K562 (cell line): ENCODE data around the gene NFATC4. TPM values are rescaled to one million over a fixed set of nuclear protein-coding genes. Genes with fewer than 3 reads are reported as not detected.

Source experiments
- ATAC-seq: fragments of 200-7000 bp; cut with Tn5 transposase; 3 replicates; pipeline ENCODE4 v1.9.1; 2020; ENCODE audit warnings: moderate library complexity
- BruUV-seq: library from RNA; stranded (reverse); fragments of 400-500 nt; replicated peaks from 2 replicates; lab custom pipeline; 2021; lab: Mats Ljungman, UMichigan
- CTCF ChIA-PET: fragments of 300-600 bp; formaldehyde crosslinking; extraction: SDS; loops from one replicate; lab custom pipeline; 2021; ENCODE audit warnings: low intra/inter-chr PET ratio; lab: Yijun Ruan, JAX
- POLR2A ChIA-PET: fragments of 300-600, 350-650 bp; sonication (Branson Sonifier 250); formaldehyde crosslinking; extraction: SDS; loops from one replicate; lab custom pipeline; 2021; ENCODE audit warnings: antibody characterized with exemption, inconsistent platforms; lab: Yijun Ruan, JAX
- DNase-seq, 4 experiments: peaks; one replicate each; pipeline versions ENCODE4 v3.0.0 to v3.0.0-alpha.2; 2011 to 2018; ENCODE audit warnings: low spot score in 3 of 4, mixed read lengths in 3 of 4; ENCODE audit errors: extremely low read depth in 1 of 4
- FAIRE-seq: peaks from 2 replicates; lab custom pipeline; 2011; peaks lifted over from hg19 to GRCh38; lab: Jason Lieb, UNC
- H2AFZ ChIP-seq: 2 replicates; pipeline ENCODE4 v1.6.0; 2011; ENCODE audit warnings: low read depth, low read length, control low read depth, inconsistent platforms
- H3K27ac ChIP-seq: fragments of 200-600 bp; 3 replicates; pipeline ENCODE4 v1.8.0; 2011; ENCODE audit warnings: low read depth, mild to moderate bottlenecking, control low read depth, inconsistent platforms, low read length, moderate library complexity, mixed read lengths; ENCODE audit errors: extremely low read depth
- H3K27me3 ChIP-seq, 2 experiments: fragments of 300-600 bp in 1 of 2; 2 replicates in 1 of 2; 3 replicates in 1 of 2; pipeline versions ENCODE4 v1.6.0 to v1.8.0; 2011; ENCODE audit warnings: inconsistent platforms in 2 of 2, low read length in 2 of 2, mild to moderate bottlenecking in 1 of 2, mixed read lengths in 1 of 2, moderate library complexity in 1 of 2; ENCODE audit not compliant: control insufficient read depth in 2 of 2, insufficient read depth in 2 of 2
- H3K36me3 ChIP-seq: fragments of 300-600 bp; 3 replicates; pipeline ENCODE4 v1.8.0; 2011; ENCODE audit warnings: mild to moderate bottlenecking, low read length, inconsistent platforms; ENCODE audit not compliant: control insufficient read depth, insufficient read depth
- H3K4me1 ChIP-seq, 2 experiments: fragments of 200-600 bp in 1 of 2; replicated peaks in 1 of 2; 2 replicates in 1 of 2; 3 replicates in 1 of 2; pipeline versions ENCODE4 v1.5.1 to v1.8.0; 2011; ENCODE audit warnings: inconsistent platforms in 2 of 2, low read length in 2 of 2, mild to moderate bottlenecking in 1 of 2, mixed read lengths in 1 of 2, moderate library complexity in 1 of 2; ENCODE audit not compliant: control insufficient read depth in 2 of 2, insufficient read depth in 2 of 2
- H3K4me2 ChIP-seq: 2 replicates; pipeline ENCODE4 v1.6.1; 2011; ENCODE audit warnings: low read length, control low read depth, inconsistent platforms, mixed read lengths; ENCODE audit not compliant: insufficient read depth
- H3K4me3 ChIP-seq: fragments of 200-600 bp; sonication (generic), shearing (Covaris generic); 2 replicates; pipeline ENCODE4 v1.5.1; 2016; ENCODE audit warnings: control low read depth, inconsistent platforms
- H3K79me2 ChIP-seq: fragments of 200-600 bp; 3 replicates; pipeline ENCODE4 v1.8.0; 2011; ENCODE audit warnings: low read length, inconsistent platforms; ENCODE audit not compliant: control insufficient read depth, insufficient read depth
- H3K9ac ChIP-seq, 2 experiments: 2 replicates each; pipeline versions ENCODE4 v1.6.0 to v1.6.1; 2011; ENCODE audit warnings: low read depth in 2 of 2, low read length in 2 of 2, control low read depth in 1 of 2, inconsistent platforms in 1 of 2, mild to moderate bottlenecking in 1 of 2, mixed read lengths in 1 of 2; ENCODE audit not compliant: insufficient read depth in 1 of 2
- H3K9me1 ChIP-seq: one replicate; pipeline ENCODE4 v1.6.0; 2011; ENCODE audit warnings: inconsistent platforms, mild to moderate bottlenecking, low read length, moderate library complexity; ENCODE audit not compliant: control insufficient read depth, insufficient read depth
- H3K9me3 ChIP-seq: replicated peaks from 2 replicates; pipeline ENCODE4 v1.5.1; 2011; ENCODE audit warnings: low read depth, low read length, inconsistent platforms; ENCODE audit not compliant: control insufficient read depth, insufficient read depth
- H4K20me1 ChIP-seq: replicated peaks from 2 replicates; pipeline ENCODE4 v1.6.1; 2011; ENCODE audit warnings: low read length, inconsistent platforms, mixed read lengths; ENCODE audit not compliant: control insufficient read depth, insufficient read depth
- C11orf30 ChIP-seq: fragments of 450-650 bp; IDR thresholded peaks from 2 replicates; pipeline ENCODE4 v1.6.1; 2016; ENCODE audit warnings: low read depth, mild to moderate bottlenecking
- SMC3 ChIP-seq: conservative IDR thresholded peaks from 2 replicates; pipeline ENCODE4 v1.6.1; 2011; ENCODE audit warnings: low read depth, low read length, improper control_type of control experiment; ENCODE audit not compliant: insufficient read depth
- WGBS: fragments of 100-300 bp; shearing (Covaris generic); methylation state at CpG from one replicate; pipeline ENCODE4 v1.1.6; 2016; ENCODE audit warnings: low coverage, mixed read lengths; ENCODE audit not compliant: insufficient coverage; ENCODE audit errors: missing lambda C conversion rate; 5-methylcytosine and 5-hydroxymethylcytosine counted together
- in situ Hi-C: fragments of 300-500 bp; cut with MboI; formaldehyde crosslinking; loops from 4 replicates; pipeline ENCODE4 v1.15.0; 2018; ENCODE audit warnings: inconsistent platforms, mixed read lengths
- intact Hi-C: fragments of 100-400 bp; cut with micrococcal nuclease; formaldehyde crosslinking; loops from 2 replicates; pipeline ENCODE4 v1.14.2; 2022
- polyA plus RNA-seq, 8 experiments: library from polyadenylated mRNA; depleted of rRNA in 4 of 8; stranded (reverse) in 5 of 8; unstranded in 3 of 8; fragments of >200 nt; fragmentation: Nextera tagmentation in 2 of 8; fragmentation: Illumina TruSeq in 1 of 8; extraction: Ambion mirVana in 2 of 8; extraction: Trizol in 1 of 8; gene quantifications; 2 replicates each; pipeline versions ENCODE4 v1.2.1 to v1.2.3, GENCODE V29; 2011 to 2014; ENCODE audit warnings: inconsistent platforms in 1 of 8, missing spikeins in 1 of 8
- total RNA-seq, 7 experiments: library from RNA; depleted of rRNA in 6 of 7; stranded (reverse); fragments of >200 nt in 6 of 7; fragmentation: Illumina TruSeq in 2 of 7; extraction: Trizol in 2 of 7; gene quantifications; 2 replicates each; pipeline versions ENCODE4 v1.2.1 to v1.2.3, GENCODE V29; 2011 to 2021; ENCODE audit warnings: low replicate concordance in 1 of 7
- TF ChIP-seq, protein P1 (sequence below): sonication (generic); formaldehyde crosslinking; IDR thresholded peaks from 2 replicates; pipeline ENCODE4 v1.8.1; 2023; ENCODE audit warnings: missing genetic modification reagents, mild to moderate bottlenecking, borderline replicate concordance
- TF ChIP-seq, protein P2 (sequence below), 2 experiments: fragments of 450-650 bp; formaldehyde crosslinking in 1 of 2; IDR thresholded peaks; 2 replicates each; pipeline versions ENCODE4 v1.4.0 to v1.6.1; 2014 to 2020; ENCODE audit warnings: mild to moderate bottlenecking in 2 of 2, borderline replicate concordance in 1 of 2, low read depth in 1 of 2

The NFATC4 gene
- total and polyA plus RNA-seq, 9 of the 15 experiments (the other 6 are each of a cell fraction or from before 2014, with no cell fraction given) = 0.25 to 3.8 (median 0.78) TPM; not detected in 1

DNA sequence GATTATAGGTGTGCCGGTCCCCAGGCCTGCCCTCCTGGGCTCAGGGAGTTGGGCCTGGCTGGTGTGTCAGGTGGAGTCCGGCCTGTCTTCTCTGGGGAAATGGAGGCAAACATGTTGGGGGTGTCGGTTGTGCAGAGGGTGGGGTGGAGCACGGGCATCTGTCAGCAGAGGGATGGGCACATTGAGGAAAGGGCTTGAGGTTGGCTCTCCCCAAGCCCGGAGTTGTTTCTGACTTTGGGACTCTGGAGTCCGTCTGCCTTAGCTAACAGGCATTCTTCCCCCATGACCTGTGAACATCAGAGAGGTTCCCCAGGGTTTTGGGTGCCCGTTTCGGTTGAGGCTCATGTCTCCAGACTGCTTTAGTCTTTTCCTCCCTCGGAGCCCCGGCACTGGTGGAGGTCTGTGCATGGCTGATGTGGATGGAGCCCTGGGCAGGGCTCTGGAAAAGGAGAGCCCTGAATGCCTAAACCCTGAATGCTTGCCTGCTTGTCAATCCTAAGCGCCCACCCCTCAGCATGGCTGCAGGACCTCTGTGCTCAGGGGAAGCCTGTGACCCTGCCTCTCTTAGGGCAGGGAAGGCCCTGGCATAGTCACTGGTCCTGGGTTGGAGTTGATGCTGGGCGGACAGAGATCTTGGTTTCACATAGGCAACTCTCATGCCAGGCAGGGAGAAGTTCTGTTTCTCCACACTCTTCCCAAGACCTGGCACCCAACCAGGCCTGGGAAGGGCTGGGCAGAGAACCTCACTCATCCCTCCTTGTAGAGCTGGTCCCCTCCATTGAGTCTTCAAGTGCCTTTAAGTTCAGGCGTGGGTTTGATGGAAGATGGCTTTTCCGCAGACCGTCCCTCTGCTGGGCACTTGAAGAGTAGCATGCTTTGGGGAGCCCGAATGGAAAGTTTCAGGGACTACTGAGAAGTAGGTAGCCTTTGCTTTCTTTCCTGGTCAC is 43.7 kb downstream of the NFATC4 start (continued):
- TF ChIP-seq, protein P1, sequence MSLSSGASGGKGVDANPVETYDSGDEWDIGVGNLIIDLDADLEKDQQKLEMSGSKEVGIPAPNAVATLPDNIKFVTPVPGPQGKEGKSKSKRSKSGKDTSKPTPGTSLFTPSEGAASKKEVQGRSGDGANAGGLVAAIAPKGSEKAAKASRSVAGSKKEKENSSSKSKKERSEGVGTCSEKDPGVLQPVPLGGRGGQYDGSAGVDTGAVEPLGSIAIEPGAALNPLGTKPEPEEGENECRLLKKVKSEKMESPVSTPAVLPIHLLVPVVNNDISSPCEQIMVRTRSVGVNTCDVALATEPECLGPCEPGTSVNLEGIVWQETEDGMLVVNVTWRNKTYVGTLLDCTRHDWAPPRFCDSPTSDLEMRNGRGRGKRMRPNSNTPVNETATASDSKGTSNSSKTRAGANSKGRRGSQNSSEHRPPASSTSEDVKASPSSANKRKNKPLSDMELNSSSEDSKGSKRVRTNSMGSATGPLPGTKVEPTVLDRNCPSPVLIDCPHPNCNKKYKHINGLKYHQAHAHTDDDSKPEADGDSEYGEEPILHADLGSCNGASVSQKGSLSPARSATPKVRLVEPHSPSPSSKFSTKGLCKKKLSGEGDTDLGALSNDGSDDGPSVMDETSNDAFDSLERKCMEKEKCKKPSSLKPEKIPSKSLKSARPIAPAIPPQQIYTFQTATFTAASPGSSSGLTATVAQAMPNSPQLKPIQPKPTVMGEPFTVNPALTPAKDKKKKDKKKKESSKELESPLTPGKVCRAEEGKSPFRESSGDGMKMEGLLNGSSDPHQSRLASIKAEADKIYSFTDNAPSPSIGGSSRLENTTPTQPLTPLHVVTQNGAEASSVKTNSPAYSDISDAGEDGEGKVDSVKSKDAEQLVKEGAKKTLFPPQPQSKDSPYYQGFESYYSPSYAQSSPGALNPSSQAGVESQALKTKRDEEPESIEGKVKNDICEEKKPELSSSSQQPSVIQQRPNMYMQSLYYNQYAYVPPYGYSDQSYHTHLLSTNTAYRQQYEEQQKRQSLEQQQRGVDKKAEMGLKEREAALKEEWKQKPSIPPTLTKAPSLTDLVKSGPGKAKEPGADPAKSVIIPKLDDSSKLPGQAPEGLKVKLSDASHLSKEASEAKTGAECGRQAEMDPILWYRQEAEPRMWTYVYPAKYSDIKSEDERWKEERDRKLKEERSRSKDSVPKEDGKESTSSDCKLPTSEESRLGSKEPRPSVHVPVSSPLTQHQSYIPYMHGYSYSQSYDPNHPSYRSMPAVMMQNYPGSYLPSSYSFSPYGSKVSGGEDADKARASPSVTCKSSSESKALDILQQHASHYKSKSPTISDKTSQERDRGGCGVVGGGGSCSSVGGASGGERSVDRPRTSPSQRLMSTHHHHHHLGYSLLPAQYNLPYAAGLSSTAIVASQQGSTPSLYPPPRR = no peak
- peak; percentile 35; the same call in 1 of the 2 replicates for TF ChIP-seq SMC3

DNA sequence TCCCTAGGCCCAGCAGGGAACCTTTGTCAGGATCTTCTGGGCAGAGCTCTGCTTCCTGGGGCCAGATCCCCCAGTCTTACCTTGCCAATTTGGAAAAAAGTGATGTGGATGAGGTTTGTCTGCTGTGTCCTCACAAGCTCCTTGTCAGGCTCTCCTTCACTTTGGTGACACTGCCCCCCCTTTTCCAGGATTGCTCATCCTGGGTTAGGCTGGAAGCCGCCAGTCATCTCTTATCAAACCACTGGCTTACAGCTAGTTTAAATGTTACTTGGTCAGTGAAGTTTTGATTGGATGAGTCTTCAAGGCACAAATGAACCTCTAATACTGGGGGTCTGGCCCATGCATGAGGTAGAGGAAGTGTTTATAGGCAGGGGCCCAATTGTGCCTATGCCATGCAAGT is 46.1 kb downstream of the NFATC4 start:
- Histone ChIP-seq H3K9ac (no peak overlapping the region), H3K4me3 (no peak overlapping the region), H3K9me3 (no peaks in the 10 kb centered on the region), H3K9me1 (no peaks in the 10 kb centered on the region), H3K27ac (no peak overlapping the region), H3K36me3 (no peaks in the 10 kb centered on the region), H2AFZ (no peak overlapping the region), H3K4me1 (peaks cover 4 to 26% of the 10 kb centered on the region in 2 experiments; a peak in 4 of 5 replicates), H3K4me2 (no peak overlapping the region), H4K20me1 (no peaks in the 10 kb centered on the region), H3K27me3 (peaks cover 0 to 8% of the 10 kb centered on the region in 2 experiments; a peak in 1 of 5 replicates), H3K79me2 (no peaks in the 10 kb centered on the region)
- ATAC-seq (no peak), FAIRE-seq (no peak), DNase-seq (no peak)
- intact Hi-C loops = no loop called here
- no TSS peak for BruUV-seq
- in situ Hi-C loops = no loop called here
- WGBS = 57% methylated on average over 1 of the region's 1 CpG
- ChIA-PET POLR2A (interaction anchor here (0.5 to 1.3 kb wide), 3 partner anchors 17 to 47 kb away, joined by 3 to 4 read pairs (median 4); no protein-coding TSS in a partner anchor), CTCF (no interaction called here)
- TF ChIP-seq C11orf30 = no peak
- TF ChIP-seq, protein P2, sequence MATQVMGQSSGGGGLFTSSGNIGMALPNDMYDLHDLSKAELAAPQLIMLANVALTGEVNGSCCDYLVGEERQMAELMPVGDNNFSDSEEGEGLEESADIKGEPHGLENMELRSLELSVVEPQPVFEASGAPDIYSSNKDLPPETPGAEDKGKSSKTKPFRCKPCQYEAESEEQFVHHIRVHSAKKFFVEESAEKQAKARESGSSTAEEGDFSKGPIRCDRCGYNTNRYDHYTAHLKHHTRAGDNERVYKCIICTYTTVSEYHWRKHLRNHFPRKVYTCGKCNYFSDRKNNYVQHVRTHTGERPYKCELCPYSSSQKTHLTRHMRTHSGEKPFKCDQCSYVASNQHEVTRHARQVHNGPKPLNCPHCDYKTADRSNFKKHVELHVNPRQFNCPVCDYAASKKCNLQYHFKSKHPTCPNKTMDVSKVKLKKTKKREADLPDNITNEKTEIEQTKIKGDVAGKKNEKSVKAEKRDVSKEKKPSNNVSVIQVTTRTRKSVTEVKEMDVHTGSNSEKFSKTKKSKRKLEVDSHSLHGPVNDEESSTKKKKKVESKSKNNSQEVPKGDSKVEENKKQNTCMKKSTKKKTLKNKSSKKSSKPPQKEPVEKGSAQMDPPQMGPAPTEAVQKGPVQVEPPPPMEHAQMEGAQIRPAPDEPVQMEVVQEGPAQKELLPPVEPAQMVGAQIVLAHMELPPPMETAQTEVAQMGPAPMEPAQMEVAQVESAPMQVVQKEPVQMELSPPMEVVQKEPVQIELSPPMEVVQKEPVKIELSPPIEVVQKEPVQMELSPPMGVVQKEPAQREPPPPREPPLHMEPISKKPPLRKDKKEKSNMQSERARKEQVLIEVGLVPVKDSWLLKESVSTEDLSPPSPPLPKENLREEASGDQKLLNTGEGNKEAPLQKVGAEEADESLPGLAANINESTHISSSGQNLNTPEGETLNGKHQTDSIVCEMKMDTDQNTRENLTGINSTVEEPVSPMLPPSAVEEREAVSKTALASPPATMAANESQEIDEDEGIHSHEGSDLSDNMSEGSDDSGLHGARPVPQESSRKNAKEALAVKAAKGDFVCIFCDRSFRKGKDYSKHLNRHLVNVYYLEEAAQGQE (IDR thresholded peaks at IDR 0.05; ENCODE audit: borderline replicate concordance) = peak; percentile 44; the same call in 1 of the 2 replicates
- TF ChIP-seq, protein P2 (CRISPR knock-in tag; IDR thresholded peaks at IDR 0.05; ENCODE audit: low read depth) = no peak
